Measurements from ENCODE around the gene FAAP20.

The FAAP20 gene

GRCh38 chr1:2209400-2210083, 15.0 kb upstream of the FAAP20 start:
- DNase-seq = no peak

- DNase-seq = no peak
These were observed 14.0 kb upstream of the FAAP20 start for GRCh38 chr1:2208309-2209239.

- no peak for DNase-seq
These were observed 12.4 kb upstream of the FAAP20 start for GRCh38 chr1:2206813-2207487.

GRCh38 chr1:2205191-2205952, 10.8 kb upstream of the FAAP20 start:
- DNase-seq = peak; percentile 94 to 95

- no peak for DNase-seq
These were observed 10.0 kb upstream of the FAAP20 start for GRCh38 chr1:2204415-2205190.

- DNase-seq = no peak
These were observed 9.3 kb upstream of the FAAP20 start for GRCh38 chr1:2203671-2204414.

GRCh38 chr1:2202843-2203601, 8.4 kb upstream of the FAAP20 start:
- no peak for DNase-seq

- DNase-seq = no peak
These were observed 7.5 kb upstream of the FAAP20 start for GRCh38 chr1:2202008-2202575.

GRCh38 chr1:2201062-2201461, 6.5 kb upstream of the FAAP20 start:
- no peak for DNase-seq

- DNase-seq = no peak
These were observed 5.9 kb upstream of the FAAP20 start for GRCh38 chr1:2200308-2200943.

- DNase-seq = peak; percentile 90 to 92
These were observed 4.7 kb upstream of the FAAP20 start for GRCh38 chr1:2199042-2199810.

- DNase-seq = no peak
These were observed 4.0 kb upstream of the FAAP20 start for GRCh38 chr1:2198571-2198970.

- DNase-seq = no peak
These were observed 3.2 kb upstream of the FAAP20 start for GRCh38 chr1:2197707-2198165.

- DNase-seq = no peak
These were observed 2.5 kb upstream of the FAAP20 start for GRCh38 chr1:2196901-2197638.

GRCh38 chr1:2195785-2196184, 1.2 kb upstream of the FAAP20 start:
- no peak for DNase-seq

GRCh38 chr1:2194898-2195673, 514 bp upstream of the FAAP20 start:
- DNase-seq = peak; percentile 88 to 91
